ENCODE data around the gene NUP50. TPM values are rescaled to one million over a fixed set of nuclear protein-coding genes. Genes with fewer than 3 reads are reported as not detected.

Gene NUP50
- total RNA-seq, 1 experiment from 2014 or later: 134 TPM

DNA sequence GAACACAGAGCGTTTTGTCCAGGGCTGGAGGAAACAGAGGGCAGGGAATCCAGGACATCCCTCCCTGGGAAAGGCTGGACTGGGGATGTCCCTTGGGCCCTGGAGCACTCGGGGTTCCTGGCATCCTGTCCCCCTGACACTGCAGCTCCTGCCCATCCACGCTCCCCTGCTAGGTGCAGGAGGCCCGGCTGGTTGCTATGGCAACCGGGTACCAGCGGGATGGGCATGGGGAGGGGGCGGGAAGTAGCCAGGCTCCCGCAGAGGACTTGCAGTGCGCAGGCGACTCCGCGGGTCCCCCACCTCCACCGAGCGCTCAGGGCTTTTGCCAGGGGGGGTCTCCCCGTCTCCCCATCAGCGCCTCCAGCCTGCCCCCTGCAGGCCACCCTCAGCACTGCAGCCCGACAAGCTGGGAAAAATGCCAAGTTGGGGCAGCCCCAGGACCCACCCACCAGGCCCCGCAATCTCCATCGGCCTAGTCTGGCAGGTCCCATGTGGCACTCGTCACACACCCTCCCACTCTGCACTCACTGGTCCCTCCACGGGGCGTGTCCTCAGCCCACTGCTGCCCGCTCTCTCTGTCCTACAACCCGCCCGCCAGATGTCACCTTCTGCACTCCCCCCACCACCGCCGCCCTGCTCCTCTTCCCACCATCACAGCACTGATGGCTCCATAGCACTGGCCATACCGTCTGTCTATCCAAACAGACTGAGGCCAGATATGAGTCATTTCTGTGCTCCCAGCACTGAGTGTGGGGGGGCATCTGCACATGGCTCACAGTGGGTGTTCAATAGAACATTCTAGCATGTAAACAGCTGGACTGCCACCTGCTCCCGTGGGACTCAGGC, 45.5 kb downstream of the NUP50 start:
- H3K79me2 ChIP-seq (ENCODE audit: insufficient read depth, low read length): no peaks in the 10 kb centered on the region
- H3K79me1 ChIP-seq (ENCODE audit: insufficient read depth, low read depth, low read length, poor library complexity, severe bottlenecking): no peaks in the 10 kb centered on the region
- H2BK15ac ChIP-seq (ENCODE audit: low read depth, low read length): no peak overlapping the region
- H2BK20ac ChIP-seq (ENCODE audit: low read depth, low read length, poor library complexity, severe bottlenecking): no peak overlapping the region
- H3K4me2 ChIP-seq (ENCODE audit: insufficient read depth, insufficient read length, low read length): no peak overlapping the region
- H3K23ac ChIP-seq (ENCODE audit: insufficient read length, low read depth, low read length): no peak overlapping the region
- no peaks in the 10 kb centered on the region for H3K9me3 Mint-ChIP-seq
- H3K4ac ChIP-seq (ENCODE audit: low read depth, low read length): no peak overlapping the region
- H2BK5ac ChIP-seq (ENCODE audit: insufficient read length, low read length): no peak overlapping the region
- no peak overlapping the region for H2BK120ac ChIP-seq (ENCODE audit: low read depth, low read length, poor library complexity, severe bottlenecking)
- TF ChIP-seq, protein P1, sequence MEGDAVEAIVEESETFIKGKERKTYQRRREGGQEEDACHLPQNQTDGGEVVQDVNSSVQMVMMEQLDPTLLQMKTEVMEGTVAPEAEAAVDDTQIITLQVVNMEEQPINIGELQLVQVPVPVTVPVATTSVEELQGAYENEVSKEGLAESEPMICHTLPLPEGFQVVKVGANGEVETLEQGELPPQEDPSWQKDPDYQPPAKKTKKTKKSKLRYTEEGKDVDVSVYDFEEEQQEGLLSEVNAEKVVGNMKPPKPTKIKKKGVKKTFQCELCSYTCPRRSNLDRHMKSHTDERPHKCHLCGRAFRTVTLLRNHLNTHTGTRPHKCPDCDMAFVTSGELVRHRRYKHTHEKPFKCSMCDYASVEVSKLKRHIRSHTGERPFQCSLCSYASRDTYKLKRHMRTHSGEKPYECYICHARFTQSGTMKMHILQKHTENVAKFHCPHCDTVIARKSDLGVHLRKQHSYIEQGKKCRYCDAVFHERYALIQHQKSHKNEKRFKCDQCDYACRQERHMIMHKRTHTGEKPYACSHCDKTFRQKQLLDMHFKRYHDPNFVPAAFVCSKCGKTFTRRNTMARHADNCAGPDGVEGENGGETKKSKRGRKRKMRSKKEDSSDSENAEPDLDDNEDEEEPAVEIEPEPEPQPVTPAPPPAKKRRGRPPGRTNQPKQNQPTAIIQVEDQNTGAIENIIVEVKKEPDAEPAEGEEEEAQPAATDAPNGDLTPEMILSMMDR (conservative IDR thresholded peaks at IDR 0.05): peak; percentile 92
- peaks cover 2% of the 10 kb centered on the region for H4K20me1 ChIP-seq (ENCODE audit: control insufficient read depth, insufficient read depth, insufficient read length)
- peaks cover 15 to 44% of the 10 kb centered on the region in 2 experiments for H3K4me1 Mint-ChIP-seq
- no peak overlapping the region for H3K14ac ChIP-seq (ENCODE audit: insufficient read depth, low read length)
- peak; percentile 66 for DNase-seq
- H3K9me3 ChIP-seq (ENCODE audit: control insufficient read depth, low read depth, low read length): no peaks in the 10 kb centered on the region
- no peak overlapping the region for H2AFZ ChIP-seq (ENCODE audit: low read length)
- no CpG with 5 or more reads among the region's 29 CpGs for WGBS (ENCODE audit: extremely low coverage, insufficient read length, low lambda C conversion rate)
- H3K23me2 ChIP-seq (ENCODE audit: insufficient read length, low read depth, low read length, poor library complexity, severe bottlenecking): no peaks in the 10 kb centered on the region
- no peak overlapping the region for H2BK12ac ChIP-seq (ENCODE audit: insufficient read length, low read depth, low read length)
- H3K9ac ChIP-seq (ENCODE audit: extremely low read depth, insufficient read length, low read length): no peak overlapping the region
- no peaks in the 10 kb centered on the region for H3K27me3 ChIP-seq (ENCODE audit: insufficient read depth, low read length)
- no peak overlapping the region for H4K8ac ChIP-seq (replicated peaks; ENCODE audit: insufficient read length, low read depth, low read length)
- H3K4me3 Mint-ChIP-seq: no peak overlapping the region
- H3T11ph ChIP-seq (ENCODE audit: low read length): no peak overlapping the region
- no peaks in the 10 kb centered on the region; the same call in none of the 2 replicates for H3K27me3 Mint-ChIP-seq (ENCODE audit: low read depth)
- peaks cover 3 to 22% (median 11%) of the 10 kb centered on the region in 3 experiments for H3K36me3 Mint-ChIP-seq (ENCODE audit: insufficient read depth in 1 of 3, low read depth in 3 of 3)
- no peak overlapping the region for H2AK5ac ChIP-seq (ENCODE audit: insufficient read length, low read length)
- H4K5ac ChIP-seq (ENCODE audit: insufficient read length, low read depth, low read length): no peak overlapping the region
- H4K91ac ChIP-seq (ENCODE audit: insufficient read length, low read depth, low read length): no peak overlapping the region
- H3K27ac ChIP-seq (ENCODE audit: insufficient read length, low read depth, low read length): no peak overlapping the region
- 0 out of 2 replicates have a peak, but pooled peaks cover 2% of the 10 kb centered on the region for H3K4me1 ChIP-seq (ENCODE audit: insufficient read depth, low read length)
- no peak overlapping the region for H3K27ac Mint-ChIP-seq
- no peak overlapping the region for H3K18ac ChIP-seq (ENCODE audit: insufficient read length, low read depth, low read length)
- no peak overlapping the region for H3K56ac ChIP-seq (ENCODE audit: insufficient read length, low read depth, low read length)
